MM.1S (cell line): ENCODE data around the gene SLC41A2.

Source experiments
- DNase-seq: peaks from one replicate; pipeline ENCODE4 v3.0.0-alpha.2; 2015
- H2AFZ ChIP-seq: fragments of 300-600 bp; sonication (generic); 2 replicates; pipeline ENCODE4 v1.6.0; 2016; ENCODE audit warnings: antibody characterized with exemption, low read length
- H3F3A ChIP-seq: fragments of 300-600 bp; sonication (generic); 2 replicates; pipeline ENCODE4 v1.6.1; 2016; ENCODE audit warnings: mild to moderate bottlenecking, antibody characterized with exemption, low read length, moderate library complexity, mixed read lengths; ENCODE audit not compliant: insufficient read depth
- H3K27ac ChIP-seq: fragments of 300-600 bp; sonication (generic); 2 replicates; pipeline ENCODE4 v1.5.1; 2016; ENCODE audit warnings: mild to moderate bottlenecking, low read length
- H3K27me3 ChIP-seq: fragments of 300-600 bp; sonication (generic); replicated peaks from 2 replicates; pipeline ENCODE4 v1.6.0; 2016; ENCODE audit warnings: low read length; ENCODE audit not compliant: insufficient read depth
- H3K36me3 ChIP-seq: fragments of 300-600 bp; sonication (generic); replicated peaks from 2 replicates; pipeline ENCODE4 v1.6.1; 2016; ENCODE audit warnings: mild to moderate bottlenecking, low read length, mixed read lengths; ENCODE audit not compliant: insufficient read depth
- H3K4me1 ChIP-seq: fragments of 300-600 bp; sonication (generic); 2 replicates; pipeline ENCODE4 v1.6.1; 2016; ENCODE audit warnings: low read length, mixed read lengths
- H3K4me2 ChIP-seq: fragments of 300-600 bp; sonication (generic); 2 replicates; pipeline ENCODE4 v1.6.0; 2016; ENCODE audit warnings: low read depth, low read length
- H3K4me3 ChIP-seq: fragments of 300-600 bp; sonication (generic); 2 replicates; pipeline ENCODE4 v1.5.1; 2016; ENCODE audit warnings: low read length, mixed read lengths
- H3K79me2 ChIP-seq: fragments of 300-600 bp; sonication (generic); 2 replicates; pipeline ENCODE4 v1.6.1; 2016; ENCODE audit warnings: mixed run types, low read length, mixed read lengths
- H3K9ac ChIP-seq: fragments of 300-600 bp; sonication (generic); 2 replicates; pipeline ENCODE4 v1.6.1; 2016; ENCODE audit warnings: low read length, mixed read lengths
- H3K9me2 ChIP-seq: fragments of 300-600 bp; sonication (generic); replicated peaks from 2 replicates; pipeline ENCODE4 v1.6.1; 2016; ENCODE audit warnings: mild to moderate bottlenecking, low read length, mixed read lengths; ENCODE audit not compliant: insufficient read depth
- H3K9me3 ChIP-seq: fragments of 300-600 bp; sonication (generic); replicated peaks from 2 replicates; pipeline ENCODE4 v1.6.1; 2016; ENCODE audit warnings: mild to moderate bottlenecking, low read length, mixed read lengths; ENCODE audit not compliant: insufficient read depth
- H4K20me1 ChIP-seq: fragments of 300-600 bp; sonication (generic); 2 replicates; pipeline ENCODE4 v1.6.1; 2016; ENCODE audit warnings: mild to moderate bottlenecking, low read length, moderate library complexity, mixed read lengths; ENCODE audit not compliant: insufficient read depth
- EZH2 ChIP-seq: fragments of 300-600 bp; sonication (generic); optimal IDR thresholded peaks from 2 replicates; pipeline ENCODE3; 2017; ENCODE audit warnings: low read depth, mild to moderate bottlenecking, antibody characterized with exemption, low read length, mixed read lengths
- EZH2phosphoT487 ChIP-seq: fragments of 300-600 bp; sonication (generic); IDR thresholded peaks from 2 replicates; pipeline ENCODE4 v1.6.1; 2018; ENCODE audit warnings: antibody characterized with exemption, low read length
- TF ChIP-seq, protein P1 (sequence below): fragments of 300-600 bp; sonication (generic); IDR thresholded peaks from 2 replicates; pipeline ENCODE4 v1.5.1; 2016; ENCODE audit warnings: antibody characterized with exemption, low read length, mixed read lengths

SLC41A2 gene

GRCh38 chr12:104928036-104928745, 29.9 kb downstream of the SLC41A2 start:
- H3K27me3 ChIP-seq = no peaks in the 10 kb centered on the region
- H3K27ac ChIP-seq = no peak overlapping the region
- no peak for TF ChIP-seq EZH2
- TF ChIP-seq, protein P1, sequence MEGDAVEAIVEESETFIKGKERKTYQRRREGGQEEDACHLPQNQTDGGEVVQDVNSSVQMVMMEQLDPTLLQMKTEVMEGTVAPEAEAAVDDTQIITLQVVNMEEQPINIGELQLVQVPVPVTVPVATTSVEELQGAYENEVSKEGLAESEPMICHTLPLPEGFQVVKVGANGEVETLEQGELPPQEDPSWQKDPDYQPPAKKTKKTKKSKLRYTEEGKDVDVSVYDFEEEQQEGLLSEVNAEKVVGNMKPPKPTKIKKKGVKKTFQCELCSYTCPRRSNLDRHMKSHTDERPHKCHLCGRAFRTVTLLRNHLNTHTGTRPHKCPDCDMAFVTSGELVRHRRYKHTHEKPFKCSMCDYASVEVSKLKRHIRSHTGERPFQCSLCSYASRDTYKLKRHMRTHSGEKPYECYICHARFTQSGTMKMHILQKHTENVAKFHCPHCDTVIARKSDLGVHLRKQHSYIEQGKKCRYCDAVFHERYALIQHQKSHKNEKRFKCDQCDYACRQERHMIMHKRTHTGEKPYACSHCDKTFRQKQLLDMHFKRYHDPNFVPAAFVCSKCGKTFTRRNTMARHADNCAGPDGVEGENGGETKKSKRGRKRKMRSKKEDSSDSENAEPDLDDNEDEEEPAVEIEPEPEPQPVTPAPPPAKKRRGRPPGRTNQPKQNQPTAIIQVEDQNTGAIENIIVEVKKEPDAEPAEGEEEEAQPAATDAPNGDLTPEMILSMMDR = no peak
- TF ChIP-seq EZH2phosphoT487 = no peak
- DNase-seq = no peak
- no peak overlapping the region for H3K9ac ChIP-seq
- H2AFZ ChIP-seq = no peak overlapping the region
- no peaks in the 10 kb centered on the region for H4K20me1 ChIP-seq
- no peaks in the 10 kb centered on the region for H3K4me1 ChIP-seq
- H3K4me2 ChIP-seq = no peak overlapping the region
- no peaks in the 10 kb centered on the region; the same call in 1 of the 2 replicates for H3K9me3 ChIP-seq
- H3K79me2 ChIP-seq = no peaks in the 10 kb centered on the region
- H3K4me3 ChIP-seq = no peak overlapping the region
- no peaks in the 10 kb centered on the region for H3K36me3 ChIP-seq
- no peaks in the 10 kb centered on the region for H3F3A ChIP-seq
- H3K9me2 ChIP-seq = no peaks in the 10 kb centered on the region

GRCh38 chr12:104925501-104925900, 32.6 kb downstream of the SLC41A2 start:
- Histone ChIP-seq H3K4me1 (no peaks in the 10 kb centered on the region), H3K9me3 (no peaks in the 10 kb centered on the region; the same call in 1 of the 2 replicates), H3K4me2 (no peak overlapping the region), H3K9me2 (no peaks in the 10 kb centered on the region), H2AFZ (no peak overlapping the region), H3K36me3 (no peaks in the 10 kb centered on the region), H3K9ac (no peak overlapping the region), H3K4me3 (no peak overlapping the region), H3F3A (no peaks in the 10 kb centered on the region), H3K27ac (no peak overlapping the region), H3K27me3 (no peaks in the 10 kb centered on the region), H4K20me1 (no peaks in the 10 kb centered on the region), H3K79me2 (peaks cover 4% of the 10 kb centered on the region; the same call in 1 of the 2 replicates)
- no peak for TF ChIP-seq EZH2
- TF ChIP-seq EZH2phosphoT487 = no peak
- TF ChIP-seq, protein P1 = no peak
- no peak for DNase-seq

DNA sequence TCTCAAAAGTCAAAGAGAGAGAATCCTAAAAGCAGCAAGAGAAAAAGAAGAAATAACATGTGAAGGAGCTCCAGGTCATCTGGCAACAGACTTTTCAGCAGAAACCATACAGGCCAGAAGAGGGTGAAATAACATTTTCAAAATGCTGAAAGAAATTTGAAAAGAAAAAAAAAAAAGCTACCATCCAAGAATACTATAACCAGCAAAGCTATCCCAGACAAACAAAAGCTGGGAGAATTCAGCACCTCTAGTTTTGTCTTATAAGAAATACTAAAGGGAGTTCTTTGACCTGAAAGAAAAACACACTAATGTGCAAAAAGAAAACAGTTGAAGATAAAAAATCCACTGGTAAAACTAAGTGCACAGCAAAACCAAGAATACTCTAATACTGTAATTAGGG, 36.8 kb downstream of the SLC41A2 start:
- H3K79me2 ChIP-seq = peaks cover 6% of the 10 kb centered on the region; the same call in 1 of the 2 replicates
- no peak overlapping the region for H3K9ac ChIP-seq
- H3K9me2 ChIP-seq = no peaks in the 10 kb centered on the region
- no peak overlapping the region for H2AFZ ChIP-seq
- no peaks in the 10 kb centered on the region for H3K36me3 ChIP-seq
- H3K4me3 ChIP-seq = no peak overlapping the region
- no peaks in the 10 kb centered on the region; the same call in 1 of the 2 replicates for H3K9me3 ChIP-seq
- TF ChIP-seq EZH2 (no peak), EZH2phosphoT487 (no peak)
- TF ChIP-seq, protein P1 = no peak
- H3K27ac ChIP-seq = no peak overlapping the region
- no peaks in the 10 kb centered on the region for H3K27me3 ChIP-seq
- no peaks in the 10 kb centered on the region for H3F3A ChIP-seq
- no peak overlapping the region for H3K4me2 ChIP-seq
- no peaks in the 10 kb centered on the region for H3K4me1 ChIP-seq
- no peaks in the 10 kb centered on the region for H4K20me1 ChIP-seq
- DNase-seq = no peak
